ENCODE results near the gene PID1.

GRCh38 chr2:229027353-229028105 lies 243.6 kb downstream of the PID1 start:
- TF ChIP-seq CTCF (IDR thresholded peaks at IDR 0.05) (no peak), EP300 (IDR thresholded peaks at IDR 0.05) (no peak), POLR2AphosphoS5 (IDR thresholded peaks at IDR 0.05) (no peak)
